NCI-H82 (cell line): ENCODE measurements around the gene CEBPB.
A peak's percentile ranks its signal among the peaks of the same experiment; 100 is the strongest.
"Not testable (repeated sequence)": the region's sequence is repeated elsewhere in the genome, so short reads cannot be mapped to it uniquely, and the experiment has no call there.

Experiments
- DNase-seq: peaks from one replicate; lab custom pipeline; 2025; lab: John Stamatoyannopoulos, UW

CEBPB gene

GRCh38 chr20:50190251-50191064, at the start of gene CEBPB:
Gene CEBPB (plus strand): TSS chr20:50190830. CDS start chr20:50191034, 204 bp downstream.
- DNase-seq = peak; percentile 94

- DNase-seq = no peak
Observed at GRCh38 chr20:50141018-50141675, 49.5 kb upstream of the CEBPB start.

GRCh38 chr20:50141811-50142561, 48.6 kb upstream of the CEBPB start:
- peak; percentile 77 for DNase-seq

GRCh38 chr20:50142812-50143211, 47.8 kb upstream of the CEBPB start:
- no peak for DNase-seq

- no peak for DNase-seq
Observed at GRCh38 chr20:50144362-50144761, 46.3 kb upstream of the CEBPB start.

- no peak for DNase-seq
Observed at GRCh38 chr20:50145566-50145965, 45.1 kb upstream of the CEBPB start.

GRCh38 chr20:50146214-50146613, 44.4 kb upstream of the CEBPB start:
- no peak for DNase-seq

GRCh38 chr20:50146732-50147662, 43.6 kb upstream of the CEBPB start:
- no peak for DNase-seq

- DNase-seq = no peak
Observed at GRCh38 chr20:50149481-50150254, 41.0 kb upstream of the CEBPB start.

GRCh38 chr20:50151034-50151743, 39.4 kb upstream of the CEBPB start:
- no peak for DNase-seq

- no peak for DNase-seq
Observed at GRCh38 chr20:50152394-50153152, 38.1 kb upstream of the CEBPB start.

GRCh38 chr20:50153153-50153499, 37.5 kb upstream of the CEBPB start:
- DNase-seq = no peak

GRCh38 chr20:50153500-50154377, 36.9 kb upstream of the CEBPB start, which contains the start of gene PEDS1:
Gene PEDS1 (minus strand): TSS chr20:50153723. CDS start chr20:50153637, 86 bp downstream.
- peak; percentile 92 for DNase-seq

- not testable (repeated sequence) for DNase-seq
Observed at GRCh38 chr20:50161494-50161893, 29.1 kb upstream of the CEBPB start.

GRCh38 chr20:50163570-50164317, 26.9 kb upstream of the CEBPB start:
- DNase-seq = no peak

- peak; percentile 99 for DNase-seq
Observed at GRCh38 chr20:50165684-50166554, 24.7 kb upstream of the CEBPB start.
